H1 (cell line): Measurements from ENCODE around the gene RER1. TPM values are rescaled to one million over a fixed set of nuclear protein-coding genes. Genes with fewer than 3 reads are reported as not detected.

Source experiments
- CTCF ChIA-PET: fragments of 300-600 bp; sonication (Branson Sonifier 250); formaldehyde crosslinking; loops from one replicate; lab custom pipeline; 2021; ENCODE audit not compliant: partially characterized antibody; lab: Charles Lee
- POLR2A ChIA-PET: fragments of 300-600 bp; sonication (Branson Sonifier 250); formaldehyde crosslinking; loops from one replicate; lab custom pipeline; 2021; ENCODE audit warnings: inconsistent platforms; ENCODE audit not compliant: partially characterized antibody; lab: Charles Lee
- DNase-seq, 2 experiments: peaks; one replicate each; pipeline versions ENCODE4 v3.0.0 to v3.0.0-alpha.2; 2010 to 2022; ENCODE audit warnings: low spot score in 2 of 2, low read depth in 1 of 2, mixed read lengths in 1 of 2
- FAIRE-seq: peaks from 2 replicates; lab custom pipeline; 2011; peaks lifted over from hg19 to GRCh38; lab: Jason Lieb, UNC
- H2AFZ ChIP-seq: 2 replicates; pipeline ENCODE4 v1.8.1; 2012; ENCODE audit warnings: low read length, inconsistent platforms
- H2AK5ac ChIP-seq: 2 replicates; pipeline ENCODE4 v1.6.1; 2013; ENCODE audit warnings: low read depth, low read length
- H2BK120ac ChIP-seq: replicated peaks from 2 replicates; pipeline ENCODE3; 2013; ENCODE audit warnings: low read depth, low read length, inconsistent platforms
- H2BK12ac ChIP-seq: 2 replicates; pipeline ENCODE4 v1.6.1; 2013; ENCODE audit warnings: low read depth, low read length
- H2BK15ac ChIP-seq: 2 replicates; pipeline ENCODE4 v1.6.1; 2013; ENCODE audit warnings: low read length
- H2BK20ac ChIP-seq: 2 replicates; pipeline ENCODE4 v1.6.1; 2013; ENCODE audit warnings: low read length
- H2BK5ac ChIP-seq: 2 replicates; pipeline ENCODE4 v1.6.1; 2013; ENCODE audit warnings: low read depth, low read length
- H3K14ac ChIP-seq: 2 replicates; pipeline ENCODE4 v1.6.1; 2013; ENCODE audit warnings: inconsistent platforms; ENCODE audit not compliant: insufficient read length
- H3K18ac ChIP-seq: 2 replicates; pipeline ENCODE4 v1.6.1; 2013; ENCODE audit warnings: low read length; ENCODE audit errors: extremely low read depth
- H3K23ac ChIP-seq: 2 replicates; pipeline ENCODE4 v1.6.1; 2013; ENCODE audit warnings: inconsistent platforms; ENCODE audit not compliant: insufficient read length
- H3K23me2 ChIP-seq: 2 replicates; pipeline ENCODE4 v1.6.1; 2013; ENCODE audit warnings: low read depth, low read length
- H3K27ac ChIP-seq: 2 replicates; pipeline ENCODE4 v1.6.1; 2011; ENCODE audit warnings: low read depth, low read length, inconsistent platforms
- H3K27me3 ChIP-seq, 4 experiments: replicated peaks in 1 of 4; 1 replicate in 1 of 4; 2 replicates in 3 of 4; pipeline versions ENCODE4 v1.6.1 to v1.8.1; 2011 to 2013; ENCODE audit warnings: low read length in 3 of 4, mild to moderate bottlenecking in 3 of 4, inconsistent platforms in 2 of 4, mixed read lengths in 2 of 4, moderate library complexity in 1 of 4; ENCODE audit not compliant: control insufficient read depth in 3 of 4, insufficient read depth in 3 of 4; ENCODE audit errors: extremely low read depth in 1 of 4
- H3K36me3 ChIP-seq, 4 experiments: 2 replicates each; pipeline versions ENCODE4 v1.6.1 to v1.8.1; 2011 to 2013; ENCODE audit warnings: mild to moderate bottlenecking in 4 of 4, low read length in 3 of 4, moderate library complexity in 2 of 4, control low read depth in 1 of 4, inconsistent platforms in 1 of 4; ENCODE audit not compliant: insufficient read depth in 4 of 4, control insufficient read depth in 2 of 4
- H3K4ac ChIP-seq: replicated peaks from 2 replicates; pipeline ENCODE3; 2013; ENCODE audit warnings: low read length, low read depth, mixed read lengths, inconsistent platforms; ENCODE audit not compliant: insufficient read length
- H3K4me1 ChIP-seq, 4 experiments: replicated peaks in 1 of 4; 1 replicate in 1 of 4; 2 replicates in 3 of 4; pipeline versions ENCODE4 v1.6.1 to v1.8.1; 2011 to 2013; ENCODE audit warnings: low read length in 3 of 4, inconsistent platforms in 2 of 4, mixed read lengths in 1 of 4; ENCODE audit not compliant: insufficient read depth in 4 of 4, control insufficient read depth in 3 of 4
- H3K4me2 ChIP-seq, 2 experiments: 2 replicates each; pipeline versions ENCODE4 v1.6.1 to v1.8.1; 2011 to 2013; ENCODE audit warnings: low read depth in 2 of 2, low read length in 2 of 2, control low read depth in 1 of 2, inconsistent platforms in 1 of 2, mild to moderate bottlenecking in 1 of 2; ENCODE audit not compliant: insufficient read depth in 1 of 2
- H3K4me3 ChIP-seq, 4 experiments: fragments of 200-600, 300-600 bp in 1 of 4; sonication (generic), shearing (Covaris generic), sonication (Bioruptor Twin) in 1 of 4; 2 replicates each; pipeline versions ENCODE4 v1.5.1 to v1.8.1; 2011 to 2016; ENCODE audit warnings: low read length in 4 of 4, low read depth in 3 of 4, control low read depth in 2 of 4, inconsistent platforms in 2 of 4, mild to moderate bottlenecking in 2 of 4, mixed read lengths in 1 of 4, moderate library complexity in 1 of 4; ENCODE audit not compliant: insufficient read depth in 2 of 4; ENCODE audit errors: extremely low read depth in 1 of 4
- H3K56ac ChIP-seq: replicated peaks from 2 replicates; pipeline ENCODE3; 2013; ENCODE audit warnings: low read depth, mild to moderate bottlenecking, mixed read lengths, low read length, inconsistent platforms; ENCODE audit not compliant: insufficient read length
- H3K79me1 ChIP-seq: 2 replicates; pipeline ENCODE4 v1.6.1; 2013; ENCODE audit warnings: low read depth, low read length, control low read depth
- H3K79me2 ChIP-seq, 2 experiments: 2 replicates each; pipeline versions ENCODE4 v1.6.1 to v1.8.1; 2012 to 2013; ENCODE audit warnings: low read length in 2 of 2, mild to moderate bottlenecking in 2 of 2, inconsistent platforms in 1 of 2; ENCODE audit not compliant: insufficient read depth in 2 of 2, control insufficient read depth in 1 of 2
- H3K9ac ChIP-seq, 4 experiments: replicated peaks in 1 of 4; 1 replicate in 1 of 4; 2 replicates in 3 of 4; pipeline versions ENCODE4 v1.6.1 to v1.8.1; 2011 to 2013; ENCODE audit warnings: low read depth in 3 of 4, low read length in 3 of 4, control low read depth in 2 of 4, mild to moderate bottlenecking in 2 of 4, moderate library complexity in 2 of 4, inconsistent platforms in 1 of 4; ENCODE audit errors: extremely low read depth in 1 of 4
- H3K9me3 ChIP-seq, 2 experiments: 2 replicates each; pipeline versions ENCODE4 v1.6.1 to v1.8.1; 2012 to 2013; ENCODE audit warnings: mild to moderate bottlenecking in 2 of 2, moderate library complexity in 2 of 2, control low read depth in 1 of 2, inconsistent platforms in 1 of 2, low read depth in 1 of 2, low read length in 1 of 2, mixed read lengths in 1 of 2; ENCODE audit not compliant: insufficient read depth in 2 of 2
- H4K20me1 ChIP-seq, 2 experiments: replicated peaks in 1 of 2; 2 replicates each; pipeline versions ENCODE3 to v1.8.1; 2011 to 2013; ENCODE audit warnings: inconsistent platforms in 2 of 2, low read length in 2 of 2, mild to moderate bottlenecking in 1 of 2; ENCODE audit not compliant: insufficient read depth in 2 of 2, control insufficient read depth in 1 of 2
- H4K5ac ChIP-seq: 2 replicates; pipeline ENCODE4 v1.6.1; 2013; ENCODE audit warnings: low read length, low read depth, mixed read lengths, inconsistent platforms; ENCODE audit not compliant: insufficient read length
- H4K8ac ChIP-seq: 2 replicates; pipeline ENCODE4 v1.8.0; 2013; ENCODE audit warnings: mild to moderate bottlenecking, moderate library complexity, low read length, inconsistent platforms; ENCODE audit not compliant: insufficient read depth; ENCODE audit errors: extremely low read depth
- H4K91ac ChIP-seq: replicated peaks from 2 replicates; pipeline ENCODE3; 2013; ENCODE audit warnings: low read length, mixed read lengths, inconsistent platforms; ENCODE audit not compliant: insufficient read length
- ATF3 ChIP-seq: IDR thresholded peaks from 2 replicates; pipeline ENCODE4 v1.6.1; 2011; ENCODE audit warnings: low read depth, mild to moderate bottlenecking, low read length; ENCODE audit not compliant: insufficient read depth
- BACH1 ChIP-seq: IDR thresholded peaks from 2 replicates; pipeline ENCODE4 v1.6.1; 2012; ENCODE audit warnings: low read length, improper control_type of control experiment
- CEBPB ChIP-seq: IDR thresholded peaks from 2 replicates; pipeline ENCODE4 v1.6.1; 2012; ENCODE audit warnings: low read depth, low read length
- CHD1 ChIP-seq: IDR thresholded peaks from 2 replicates; pipeline ENCODE4 v1.6.1; 2012; ENCODE audit warnings: low read depth, low read length, improper control_type of control experiment
- EZH2 ChIP-seq: fragments of 200-600 bp; sonication (generic); IDR thresholded peaks from 2 replicates; pipeline ENCODE4 v1.7.1; 2012; ENCODE audit warnings: low read depth, mild to moderate bottlenecking, moderate library complexity, low read length, inconsistent platforms; ENCODE audit not compliant: severe bottlenecking
- HDAC6 ChIP-seq: IDR thresholded peaks from one replicate; pipeline ENCODE4 v1.7.1; 2012; ENCODE audit warnings: low read depth, mild to moderate bottlenecking, inconsistent platforms, low read length, moderate library complexity
- JUN ChIP-seq: IDR thresholded peaks from 2 replicates; pipeline ENCODE4 v1.6.1; 2011; ENCODE audit warnings: low read depth, mild to moderate bottlenecking, improper control_type of control experiment, low read length
- KDM4A ChIP-seq: IDR thresholded peaks from one replicate; pipeline ENCODE4 v1.7.1; 2012; ENCODE audit warnings: low read depth, mild to moderate bottlenecking, moderate library complexity, low read length, inconsistent platforms; ENCODE audit not compliant: severe bottlenecking
- MAFK ChIP-seq: IDR thresholded peaks from 2 replicates; pipeline ENCODE4 v1.6.1; 2012; ENCODE audit warnings: low read depth, mild to moderate bottlenecking, improper control_type of control experiment, low read length
- POLR2AphosphoS5 ChIP-seq: IDR thresholded peaks from 2 replicates; pipeline ENCODE4 v1.6.1; 2011; ENCODE audit warnings: low read depth, low read length
- RXRA ChIP-seq: IDR thresholded peaks from 2 replicates; pipeline ENCODE4 v1.6.1; 2011; ENCODE audit warnings: low read depth, mild to moderate bottlenecking, low read length, moderate library complexity; ENCODE audit not compliant: insufficient read depth
- SP2 ChIP-seq: IDR thresholded peaks from 2 replicates; pipeline ENCODE4 v1.6.1; 2012; ENCODE audit warnings: mild to moderate bottlenecking, low read length, inconsistent platforms
- SRF ChIP-seq: IDR thresholded peaks from 2 replicates; pipeline ENCODE4 v1.6.1; 2011; ENCODE audit warnings: mild to moderate bottlenecking, low read depth, low read length, moderate library complexity
- WGBS, 2 experiments: shearing (Covaris generic) in 1 of 2; methylation state at CpG; one replicate each; pipeline versions ENCODE4 v1.1.6 to v1.1.7; 2013 to 2015; ENCODE audit warnings: low lambda C conversion rate in 2 of 2, mixed read lengths in 2 of 2, inconsistent platforms in 1 of 2, low coverage in 1 of 2, missing lambda C conversion rate in 1 of 2; ENCODE audit not compliant: insufficient replicate concordance in 2 of 2, insufficient coverage in 1 of 2, insufficient read length in 1 of 2; ENCODE audit errors: extremely low coverage in 1 of 2, missing lambda C conversion rate in 1 of 2; 5-methylcytosine and 5-hydroxymethylcytosine counted together
- polyA plus RNA-seq, 7 experiments: library from polyadenylated mRNA; depleted of rRNA in 3 of 7; stranded (reverse) in 5 of 7; unstranded in 2 of 7; fragments of >200 nt in 5 of 7; fragments of 200-250 nt in 2 of 7; gene quantifications; 1 replicate in 5 of 7; 2 replicates in 1 of 7; 4 replicates in 1 of 7; pipeline versions ENCODE4 v1.2.1 to v1.2.3, GENCODE V29; 2011 to 2013; ENCODE audit warnings: missing spikeins in 2 of 7, mixed read lengths in 2 of 7
- total RNA-seq: library from RNA; stranded (reverse); fragmentation: NEBNext Ultra II Directional; extraction: Animal tissue kit (Norgen Biotek cat#: 25700); gene quantifications from 2 replicates; pipeline ENCODE4 v1.2.1, GENCODE V29; 2021
- TF ChIP-seq, protein P1 (sequence below): IDR thresholded peaks from 2 replicates; pipeline ENCODE4 v1.6.1; 2012; ENCODE audit warnings: inconsistent platforms

The RER1 gene
- total and polyA plus RNA-seq, 2 of the 8 experiments (the other 6 are each of a cell fraction or from before 2014, with no cell fraction given) = 102 to 134 TPM

GRCh38 chr1:2376261-2376741 is 15.3 kb upstream of the RER1 start:
- TF ChIP-seq KDM4A (no peak), MAFK (no peak), ATF3 (no peak), SRF (no peak), CEBPB (no peak), POLR2AphosphoS5 (no peak), RXRA (no peak), JUN (no peak), BACH1 (no peak), EZH2 (no peak), CHD1 (no peak), SP2 (no peak), HDAC6 (no peak)
- TF ChIP-seq, protein P1, sequence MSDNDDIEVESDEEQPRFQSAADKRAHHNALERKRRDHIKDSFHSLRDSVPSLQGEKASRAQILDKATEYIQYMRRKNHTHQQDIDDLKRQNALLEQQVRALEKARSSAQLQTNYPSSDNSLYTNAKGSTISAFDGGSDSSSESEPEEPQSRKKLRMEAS = no peak
- H3K14ac ChIP-seq = no peak overlapping the region

More at GRCh38 chr1:2376261-2376741, 15.3 kb upstream of the RER1 start:
- H3K4me2 ChIP-seq = no peak overlapping the region
- peaks cover 0 to 2% (median under 1%) of the 10 kb centered on the region in 4 experiments; a peak in 2 of 7 replicates for H3K4me1 ChIP-seq
- H3K27ac ChIP-seq = no peak overlapping the region
- H3K18ac ChIP-seq = no peak overlapping the region
- no peak overlapping the region for H3K4me3 ChIP-seq
- no peaks in the 10 kb centered on the region for H4K20me1 ChIP-seq
- H4K91ac ChIP-seq = no peak overlapping the region
- no peak overlapping the region for H3K9ac ChIP-seq
- no peak overlapping the region for H2AFZ ChIP-seq
- no peaks in the 10 kb centered on the region for H3K79me1 ChIP-seq
- no peaks in the 10 kb centered on the region for H3K27me3 ChIP-seq
- no peak overlapping the region for H2BK5ac ChIP-seq
- no peak overlapping the region for H2BK20ac ChIP-seq
- CTCF ChIA-PET = interaction anchor here (1.1 to 2.5 kb wide), 6 partner anchors 11 to 181 kb away, joined by 3 to 15 read pairs (median 4); partner anchors contain the start of gene FAAP20
- H4K5ac ChIP-seq = no peak overlapping the region
- no peak overlapping the region for H4K8ac ChIP-seq
- no peak overlapping the region for H3K56ac ChIP-seq
- no peak overlapping the region for H3K4ac ChIP-seq
- DNase-seq = no peak
- H3K9me3 ChIP-seq = no peaks in the 10 kb centered on the region
- H3K23ac ChIP-seq = no peak overlapping the region
- FAIRE-seq = no peak
- H2AK5ac ChIP-seq = no peak overlapping the region
- H3K36me3 ChIP-seq = no peaks in the 10 kb centered on the region
- 95% methylated on average over 23 of the region's 23 CpGs; no CpG with 5 or more reads in 1 of the 2 experiments for WGBS, 2 experiments
- H2BK12ac ChIP-seq = no peak overlapping the region
- POLR2A ChIA-PET = interaction anchor here (0.9 to 5.0 kb wide), 3 partner anchors 31 to 181 kb away, joined by 4 to 16 read pairs (median 4); partner anchors contain the start of gene FAAP20
- H2BK15ac ChIP-seq = no peak overlapping the region
- H3K23me2 ChIP-seq = no peaks in the 10 kb centered on the region
- H2BK120ac ChIP-seq = no peak overlapping the region
- H3K79me2 ChIP-seq = no peaks in the 10 kb centered on the region
